ENCODE results near the gene SPC25. TPM values are rescaled to one million over a fixed set of nuclear protein-coding genes. Genes with fewer than 3 reads are reported as not detected.
"Not testable (repeated sequence)": the region's sequence is repeated elsewhere in the genome, so short reads cannot be mapped to it uniquely, and the experiment has no call there.

SPC25 gene
- total RNA-seq, 1 donor from 2014 or later = 36.2 TPM

DNA sequence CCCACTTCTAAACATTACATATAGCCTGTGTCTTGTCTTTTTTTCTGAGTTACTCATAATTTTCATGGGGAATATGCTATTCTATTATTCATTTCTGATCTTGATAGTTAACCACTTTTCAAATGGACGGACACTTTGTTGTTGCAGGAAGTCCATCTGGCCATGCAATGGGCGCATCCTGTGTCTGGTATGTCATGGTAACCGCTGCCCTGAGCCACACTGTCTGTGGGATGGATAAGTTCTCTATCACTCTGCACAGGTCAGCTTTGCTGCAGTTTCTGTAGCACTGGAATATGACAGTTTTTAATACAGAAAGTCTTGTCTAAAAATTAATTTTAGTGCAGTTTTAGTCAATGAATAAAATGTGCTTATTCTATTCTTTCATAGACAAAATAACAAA, 14.1 kb upstream of the SPC25 start:
- intact Hi-C loops (cut with micrococcal nuclease) = no loop called here

GRCh38 chr2:168903888-168904287, 13.7 kb upstream of the SPC25 start:
- intact Hi-C loops (cut with micrococcal nuclease) = no loop called here

GRCh38 chr2:168901003-168901402, 10.8 kb upstream of the SPC25 start, which contains the start of gene G6PC2:
Gene G6PC2 (plus strand): TSS chr2:168901291. CDS start chr2:168901332, 41 bp downstream.
- intact Hi-C loops (cut with micrococcal nuclease) = no loop called here

DNA sequence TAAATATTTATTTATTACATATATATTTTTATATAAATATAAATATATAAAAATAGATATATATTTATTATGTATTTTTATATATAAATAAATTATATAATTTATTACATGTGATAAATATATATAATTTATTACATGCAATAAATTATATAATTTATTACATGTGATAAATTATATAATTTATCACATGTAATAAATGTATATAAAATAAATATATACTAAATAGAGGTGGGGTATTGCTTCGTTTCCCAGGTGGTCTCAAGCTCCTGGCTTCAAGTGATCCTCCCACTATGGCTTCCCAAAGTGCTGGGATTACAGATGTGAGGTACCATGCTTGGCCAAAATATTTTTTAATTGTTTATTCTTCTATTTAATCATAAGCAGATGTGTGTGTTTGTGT, 7.2 kb upstream of the SPC25 start:
- intact Hi-C loops (cut with micrococcal nuclease) = loop anchor here (10.0 kb wide), 2 partner anchors 443 to 1603 kb away; partner anchors contain the start of genes B3GALT1 and CERS6

- intact Hi-C loops (cut with micrococcal nuclease) = loop anchor here (10.0 kb wide), 2 partner anchors 442 to 1602 kb away; partner anchors contain the start of genes B3GALT1 and CERS6
Measured at GRCh38 chr2:168896783-168897182, 6.6 kb upstream of the SPC25 start.

DNA sequence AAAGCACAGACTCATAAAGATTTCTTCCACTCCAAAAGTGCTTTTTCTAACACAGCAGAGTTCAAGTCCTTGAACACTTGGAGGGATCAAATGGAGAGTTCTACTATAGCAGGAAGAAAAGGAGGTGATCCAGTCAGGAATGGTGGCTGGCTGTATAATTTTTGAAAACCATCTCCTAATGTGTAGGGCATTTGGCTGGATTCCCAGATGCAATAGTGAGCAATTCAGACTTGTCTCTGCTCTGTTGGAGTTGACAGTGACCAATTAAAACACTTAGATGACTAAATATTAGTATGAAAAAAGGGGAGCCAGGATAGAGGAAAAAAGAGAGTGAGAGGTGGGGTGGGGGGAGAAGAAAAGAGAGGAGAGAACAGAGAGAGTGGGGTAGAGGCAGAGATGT, 5.5 kb upstream of the SPC25 start:
- intact Hi-C loops (cut with micrococcal nuclease) = loop anchor here (10.0 kb wide), 2 partner anchors 441 to 1601 kb away; partner anchors contain the start of genes B3GALT1 and CERS6

DNA sequence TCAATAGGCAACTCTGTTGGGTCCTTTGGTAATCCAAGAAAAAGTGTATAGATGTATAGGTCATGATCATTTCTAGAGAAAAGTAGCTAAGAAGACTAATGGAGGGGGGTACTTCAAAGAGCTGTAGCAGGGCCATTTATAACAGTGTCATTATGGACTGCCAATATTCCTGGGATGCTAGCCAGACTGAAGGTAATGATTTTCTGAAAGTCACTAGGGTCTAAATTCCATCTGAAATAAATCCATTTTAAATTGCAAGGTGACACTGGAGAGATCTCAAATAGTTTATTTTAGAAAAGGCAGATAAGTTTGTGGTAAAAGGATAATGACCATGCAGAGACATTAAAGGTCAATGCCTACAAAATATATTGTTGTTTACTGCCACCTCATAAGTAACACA, 4.5 kb upstream of the SPC25 start:
- intact Hi-C loops (cut with micrococcal nuclease) = loop anchor here (10.0 kb wide), 2 partner anchors 440 to 1600 kb away; partner anchors contain the start of genes B3GALT1 and CERS6

- intact Hi-C loops (cut with micrococcal nuclease) = loop anchor here (10.0 kb wide), 2 partner anchors 439 to 1599 kb away; partner anchors contain the start of genes B3GALT1 and CERS6
Measured at GRCh38 chr2:168894101-168894500, 3.9 kb upstream of the SPC25 start.

DNA sequence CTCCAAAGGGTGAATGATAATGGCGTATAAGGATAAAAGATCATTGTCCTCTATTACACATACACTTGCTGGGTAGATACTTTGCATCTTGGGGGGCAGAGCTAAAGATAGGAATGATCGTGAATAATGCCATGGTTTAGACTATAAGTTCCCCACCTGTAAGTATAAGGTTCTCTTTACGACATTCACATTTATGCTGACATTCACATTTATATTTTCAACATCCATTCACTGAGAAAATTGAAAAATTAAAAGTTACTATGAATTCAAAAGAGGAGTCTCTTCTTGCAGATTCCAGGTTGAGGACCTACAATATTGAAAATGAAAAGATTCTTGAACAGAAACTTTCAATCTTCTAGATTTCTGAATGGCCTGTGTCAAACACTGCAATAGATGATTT, 2.1 kb upstream of the SPC25 start:
- intact Hi-C loops (cut with micrococcal nuclease) = loop anchor here (10.0 kb wide), 2 partner anchors 438 to 1598 kb away; partner anchors contain the start of genes B3GALT1 and CERS6

DNA sequence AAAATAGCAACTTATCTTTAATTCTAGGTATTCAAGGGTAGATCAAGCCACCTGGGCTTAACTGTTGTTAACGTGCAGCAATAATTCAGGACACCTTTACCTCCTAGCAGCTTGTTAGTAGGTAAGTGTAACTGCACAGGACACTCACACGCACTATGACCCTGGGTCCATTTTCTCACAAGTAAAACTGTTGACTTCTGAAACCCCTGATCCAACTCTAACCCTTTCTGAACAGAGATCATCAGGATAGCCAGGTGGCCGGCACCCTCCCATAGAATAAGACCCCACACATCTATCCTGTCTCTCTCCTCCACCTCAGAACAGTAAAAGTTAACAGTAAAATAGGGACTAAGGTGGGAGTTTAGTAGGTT, 610 bp downstream of the SPC25 start:
- intact Hi-C loops (cut with micrococcal nuclease) = loop anchor here (2.0 to 10.0 kb wide), 4 partner anchors 27 to 1595 kb away; partner anchors contain the start of genes B3GALT1, CERS6 and STK39

DNA sequence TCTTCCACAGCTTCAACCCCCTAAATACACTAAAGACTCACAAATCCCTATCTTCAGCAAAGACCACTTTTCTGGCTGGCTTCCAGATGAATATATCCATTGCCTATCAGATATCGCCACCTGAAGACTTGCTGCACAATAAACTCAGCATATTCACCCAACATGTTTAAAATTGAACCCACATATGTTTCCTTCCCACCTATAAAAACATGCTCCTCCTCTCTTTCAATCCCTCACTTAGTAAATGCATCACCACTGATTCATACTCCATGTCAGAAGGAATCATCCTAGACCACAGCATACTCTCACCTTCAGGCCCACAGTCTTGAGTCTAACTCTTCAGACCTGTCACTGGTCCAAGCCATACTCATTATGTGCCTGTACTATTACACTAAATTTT, 5.3 kb downstream of the SPC25 start:
- intact Hi-C loops (cut with micrococcal nuclease) = no loop called here

- intact Hi-C loops (cut with micrococcal nuclease) = not testable (repeated sequence)
Measured at GRCh38 chr2:168882163-168882562, 8.1 kb downstream of the SPC25 start.

DNA sequence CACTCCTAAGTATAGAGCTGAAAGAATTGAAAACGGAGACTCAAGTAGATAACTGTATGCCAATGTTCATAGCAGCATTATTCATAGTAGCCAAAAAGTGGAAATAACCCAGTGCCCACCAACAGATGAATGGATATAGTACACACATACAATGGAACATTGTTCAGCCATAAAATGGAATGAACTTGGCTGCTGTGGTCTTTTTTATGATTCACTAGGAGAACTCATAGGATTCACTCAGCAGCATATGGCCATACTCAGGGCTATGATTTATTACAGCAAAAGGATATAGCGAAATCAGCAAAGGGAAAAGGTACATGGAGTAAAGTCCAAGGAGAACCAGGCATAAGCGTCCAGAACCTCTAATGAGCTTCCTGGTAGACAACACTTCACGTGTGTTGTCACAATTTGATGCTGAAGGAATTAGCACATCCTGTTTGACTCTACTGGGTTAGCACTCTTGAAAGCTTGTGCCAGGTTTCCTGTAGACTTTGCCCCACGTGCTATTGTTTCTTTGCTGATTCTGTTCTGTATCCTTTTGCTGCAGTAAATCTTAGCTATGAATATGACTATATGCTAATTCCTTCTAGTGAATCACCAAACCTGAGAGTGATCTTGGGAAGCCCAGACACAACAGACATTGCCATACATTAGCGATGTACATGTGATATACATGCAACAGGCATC, 15.7 kb downstream of the SPC25 start:
- intact Hi-C loops (cut with micrococcal nuclease) = no loop called here

DNA sequence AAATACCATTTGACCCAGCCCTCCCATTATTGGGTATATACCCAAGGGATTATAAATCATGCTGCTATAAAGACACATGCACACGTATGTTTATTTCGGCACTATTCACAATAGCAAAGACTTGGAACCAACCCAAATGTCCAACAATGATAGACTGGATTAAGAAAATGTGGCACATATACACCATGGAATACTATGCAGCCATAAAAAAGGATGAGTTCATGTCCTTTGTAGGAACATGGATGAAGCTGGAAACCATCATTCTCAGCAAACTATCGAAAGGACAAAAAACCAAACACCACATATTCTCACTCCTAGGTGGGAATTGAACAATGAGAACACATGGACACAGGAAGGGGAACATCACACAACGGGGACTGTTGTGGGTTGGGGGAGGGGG, 19.4 kb downstream of the SPC25 start:
- intact Hi-C loops (cut with micrococcal nuclease) = not testable (repeated sequence)

- intact Hi-C loops (cut with micrococcal nuclease) = not testable (repeated sequence)
Measured at GRCh38 chr2:168870369-168870768, 19.9 kb downstream of the SPC25 start.

DNA sequence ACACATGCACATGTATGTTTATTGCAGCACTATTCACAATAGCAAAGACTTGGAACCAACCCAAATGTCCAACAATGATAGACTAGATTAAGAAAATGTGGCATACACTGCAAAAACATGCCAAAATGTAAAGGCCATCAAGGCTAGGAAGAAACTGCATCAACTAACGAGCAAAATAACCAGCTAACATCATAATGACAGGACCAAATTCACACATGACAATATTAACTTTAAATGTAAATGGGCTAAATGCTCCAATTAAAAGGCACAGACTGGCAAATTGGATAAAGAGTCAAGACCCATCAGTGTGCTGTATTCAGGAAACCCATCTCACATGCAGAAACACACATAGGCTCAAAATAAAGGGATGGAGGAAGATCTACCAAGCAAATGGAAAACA, 23.1 kb downstream of the SPC25 start:
- intact Hi-C loops (cut with micrococcal nuclease) = not testable (repeated sequence)

DNA sequence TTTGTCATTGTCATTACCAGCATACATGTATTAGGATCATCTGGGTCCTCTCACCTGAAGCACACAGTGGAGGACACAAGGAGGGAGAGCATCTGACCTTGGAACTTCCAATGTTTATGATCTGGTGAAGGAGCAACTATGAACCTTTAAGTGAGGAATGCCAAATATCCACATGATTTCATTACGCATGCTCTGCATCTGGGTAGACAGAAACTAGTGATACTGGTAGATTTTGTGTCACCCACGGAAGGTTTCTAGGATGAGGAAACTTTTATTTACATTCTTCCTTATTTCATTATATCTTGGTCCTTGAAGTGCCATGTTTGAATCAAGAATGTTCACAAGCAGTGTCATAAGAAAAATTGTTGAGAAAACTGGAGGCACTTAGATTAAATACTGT, 32.1 kb downstream of the SPC25 start:
- intact Hi-C loops (cut with micrococcal nuclease) = no loop called here

GRCh38 chr2:168855601-168856000, 34.6 kb downstream of the SPC25 start:
- intact Hi-C loops (cut with micrococcal nuclease) = no loop called here

DNA sequence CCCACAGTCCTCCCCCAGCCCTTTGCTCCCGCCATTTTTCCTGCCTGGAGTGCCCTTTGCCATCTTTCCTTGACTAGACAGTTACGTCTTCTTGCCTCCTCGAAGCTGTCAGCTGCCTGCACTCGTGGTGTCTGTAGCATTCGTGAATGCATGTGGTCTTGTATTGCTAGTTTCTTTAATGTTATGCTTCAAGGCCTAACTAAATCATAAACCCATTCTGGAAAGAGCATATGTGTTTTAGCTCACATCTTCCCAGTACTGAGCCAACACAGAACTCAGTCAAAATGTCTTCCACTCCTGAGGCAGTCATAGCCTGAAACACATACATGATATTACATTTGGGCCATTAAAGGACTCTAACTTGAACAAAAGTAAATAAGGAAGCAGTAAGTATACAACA, 35.6 kb downstream of the SPC25 start:
- intact Hi-C loops (cut with micrococcal nuclease) = no loop called here

DNA sequence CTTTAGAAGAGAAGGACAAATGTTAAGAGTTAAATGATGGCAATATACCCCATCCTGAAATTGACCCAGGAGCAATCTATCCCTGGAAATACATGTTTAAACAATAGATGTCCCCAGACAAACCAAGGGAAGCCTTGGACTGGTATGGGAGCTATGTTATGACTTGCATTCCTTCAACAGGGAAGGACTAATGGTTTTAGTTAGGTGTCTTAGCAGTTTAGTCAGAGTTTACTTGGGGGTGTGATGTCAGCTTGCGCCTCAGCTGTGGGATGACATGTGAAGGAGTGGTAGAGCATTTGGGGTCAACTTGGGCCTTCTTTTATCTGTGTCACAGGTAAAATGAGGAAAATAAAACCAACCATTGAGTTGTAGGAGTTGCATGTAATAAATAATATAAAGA, 36.8 kb downstream of the SPC25 start:
- intact Hi-C loops (cut with micrococcal nuclease) = no loop called here

DNA sequence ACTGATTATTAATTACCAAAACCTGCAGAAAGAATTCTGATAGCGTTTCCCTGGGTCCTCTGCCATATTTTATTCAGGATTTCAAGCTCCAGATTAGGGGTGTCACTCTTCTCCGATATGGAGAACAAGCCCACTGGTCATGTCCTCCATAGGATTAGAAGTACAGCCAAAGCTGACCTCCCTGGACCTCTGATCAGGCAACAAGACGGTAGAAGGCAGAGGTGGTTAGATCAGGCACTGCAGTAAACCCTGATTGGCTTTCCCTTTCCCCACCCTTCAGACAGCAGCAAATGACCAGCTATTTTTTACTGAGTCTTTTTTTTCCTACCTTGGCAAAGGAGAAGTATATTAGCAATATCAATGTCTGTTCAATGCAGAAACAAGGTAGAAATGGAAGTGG, 37.7 kb downstream of the SPC25 start:
- intact Hi-C loops (cut with micrococcal nuclease) = no loop called here

- intact Hi-C loops (cut with micrococcal nuclease) = no loop called here
Measured at GRCh38 chr2:168851674-168852320, 38.4 kb downstream of the SPC25 start.

Data from T-helper 2 cell treated with Interferon-gamma antibody and Interleukin-4, amounts not matched to agents 100 ng/mL and 5 ng/mL, for 36 hours (primary cell).